EH (cell line): ENCODE data around the gene BPIFB3.
"Not testable (repeated sequence)": the region's sequence is repeated elsewhere in the genome, so short reads cannot be mapped to it uniquely, and the experiment has no call there.

Experiments used
- DNase-seq: peaks from one replicate; pipeline ENCODE4 v3.0.0-alpha.2; 2015; ENCODE audit warnings: low read depth

BPIFB3 gene

DNA sequence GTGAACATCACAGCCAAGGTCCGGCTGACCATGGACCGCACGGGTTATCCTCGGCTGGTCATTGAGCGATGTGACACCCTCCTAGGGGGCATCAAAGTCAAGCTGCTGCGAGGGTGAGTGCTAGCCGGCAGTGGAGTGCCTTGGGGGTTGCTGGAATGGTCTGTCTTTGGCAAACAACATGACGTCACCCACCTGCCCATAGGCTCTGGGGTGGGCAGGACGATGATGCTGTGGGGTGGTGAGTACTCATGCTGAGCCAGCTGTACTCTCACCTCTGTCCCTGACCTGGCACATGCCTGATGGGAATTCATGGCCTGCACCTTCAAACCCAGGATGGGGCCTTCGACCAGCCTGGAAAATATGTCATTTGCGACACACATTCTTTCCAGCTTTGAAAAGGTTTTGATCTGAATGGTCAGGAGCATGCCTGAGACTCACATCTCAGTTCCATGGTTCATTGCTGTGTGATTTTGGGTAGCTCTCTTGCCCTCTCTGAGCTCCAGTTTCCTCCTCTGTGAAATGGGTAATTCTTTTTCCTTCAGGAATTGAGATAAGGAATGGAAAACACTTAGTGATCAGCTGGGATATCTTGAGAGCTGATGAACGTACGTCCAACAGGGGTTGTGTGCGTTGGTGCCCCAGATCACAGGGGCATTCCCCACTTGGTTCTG, 32.5 kb downstream of the BPIFB3 start:
- DNase-seq = no peak

DNA sequence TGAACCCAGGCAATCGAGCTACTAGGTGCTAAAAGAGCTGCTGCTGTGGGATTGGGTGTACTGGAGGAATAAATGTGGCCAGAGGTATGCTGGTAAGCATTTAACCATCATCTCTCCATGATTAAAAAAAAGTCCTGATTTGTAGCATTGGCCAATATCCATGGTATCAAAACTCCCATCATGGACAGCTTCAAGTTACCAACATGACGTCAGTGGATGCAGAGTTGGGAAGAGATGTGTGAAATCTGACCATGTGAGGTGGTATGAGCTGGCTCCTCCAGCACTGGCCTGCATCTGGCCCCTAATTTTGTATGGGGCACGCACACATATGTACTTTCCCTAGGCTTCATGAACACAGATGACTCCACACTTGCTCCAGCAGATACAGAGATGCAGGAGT, 37.4 kb downstream of the BPIFB3 start:
- DNase-seq = no peak

DNA sequence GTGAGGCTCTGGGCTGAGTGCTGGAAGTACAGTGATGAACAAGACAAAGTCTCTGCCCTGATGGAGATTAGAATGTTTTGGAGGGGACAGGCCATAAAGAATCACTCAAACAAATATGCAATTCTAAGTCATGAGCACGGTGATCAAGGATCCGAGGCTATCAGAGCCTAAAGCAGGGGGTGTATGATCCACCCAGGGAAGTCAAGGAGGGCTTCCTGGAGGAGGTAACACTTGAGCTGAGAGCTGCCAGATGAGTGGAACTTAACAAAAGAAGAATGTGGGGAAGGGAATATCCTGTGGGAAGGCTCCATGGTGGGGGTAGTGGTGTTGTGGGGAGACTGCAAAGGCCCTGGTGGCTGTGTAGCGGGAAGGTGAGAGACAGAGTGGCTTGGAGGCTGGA, 38.0 kb downstream of the BPIFB3 start:
- DNase-seq = no peak

DNA sequence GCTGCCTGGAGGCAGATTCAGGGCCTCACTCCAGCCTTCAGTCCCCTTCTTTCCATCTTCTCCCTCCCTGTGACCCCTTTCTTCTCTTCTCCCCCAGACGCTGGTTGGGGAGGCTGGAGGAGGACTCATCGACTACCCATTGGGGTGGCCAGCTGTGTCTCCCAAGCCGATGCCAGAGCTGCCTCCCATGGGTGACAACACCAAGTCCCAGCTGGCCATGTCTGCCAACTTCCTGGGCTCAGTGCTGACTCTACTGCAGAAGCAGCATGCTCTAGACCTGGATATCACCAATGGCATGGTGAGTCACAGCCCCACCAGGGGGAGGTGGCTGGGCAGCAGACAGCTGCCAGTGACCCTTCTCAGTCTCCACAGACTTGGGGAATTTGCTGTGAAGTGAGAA, 38.7 kb downstream of the BPIFB3 start:
- no peak for DNase-seq

DNA sequence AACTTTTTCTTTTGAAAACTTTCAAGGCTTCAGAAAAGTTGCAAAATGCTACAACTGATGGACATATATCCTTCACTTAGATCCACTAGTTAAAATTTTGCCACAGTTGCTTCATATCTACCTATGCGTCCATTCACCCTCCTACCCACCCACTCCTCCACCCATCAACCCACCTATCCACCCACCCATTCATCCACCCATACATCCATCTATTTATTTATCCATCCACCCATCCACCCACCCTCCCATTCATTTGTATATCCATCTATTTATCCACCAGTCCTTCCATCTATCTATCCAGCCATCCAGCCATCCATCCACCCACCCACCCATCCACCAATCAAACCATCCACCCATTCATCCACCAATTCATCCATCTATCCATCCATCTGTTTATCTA, 39.4 kb downstream of the BPIFB3 start:
- DNase-seq = no peak

DNA sequence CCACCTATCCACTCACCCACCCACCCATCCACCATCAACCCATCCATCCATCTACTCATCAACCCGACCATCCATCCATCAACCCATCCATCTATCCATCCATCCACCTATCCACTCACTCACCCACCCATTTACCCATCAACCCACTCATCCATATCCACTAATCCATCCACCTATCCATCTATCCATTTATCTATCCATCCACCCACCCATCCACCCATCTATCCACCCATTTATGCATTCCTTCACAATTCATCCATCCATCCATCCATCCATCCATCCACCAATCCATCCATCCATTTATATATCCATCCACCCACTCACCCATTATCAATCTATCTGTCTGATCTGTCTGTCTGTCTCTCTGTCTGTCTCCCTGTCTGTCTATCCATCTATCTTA, 39.9 kb downstream of the BPIFB3 start:
- no peak for DNase-seq

DNA sequence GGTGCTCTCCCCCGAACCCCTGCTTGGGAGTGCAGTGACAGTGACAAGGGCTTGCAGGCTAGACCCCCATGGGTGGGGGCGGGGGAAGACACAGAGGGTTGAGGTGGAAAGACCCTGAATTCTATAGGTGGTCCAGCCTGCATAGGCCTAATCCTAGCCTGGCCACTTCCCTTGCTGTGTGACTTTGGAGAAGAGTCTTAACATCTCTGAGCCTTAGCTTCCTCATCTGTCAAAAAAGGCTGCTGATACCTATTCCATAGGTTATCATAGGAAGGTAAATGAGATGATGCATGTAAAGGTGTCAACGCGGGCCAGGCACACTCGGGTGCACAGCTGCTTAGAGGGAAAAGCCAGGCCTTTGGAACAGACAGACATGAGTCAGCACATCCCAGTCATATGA, 41.5 kb downstream of the BPIFB3 start:
- DNase-seq = no peak

DNA sequence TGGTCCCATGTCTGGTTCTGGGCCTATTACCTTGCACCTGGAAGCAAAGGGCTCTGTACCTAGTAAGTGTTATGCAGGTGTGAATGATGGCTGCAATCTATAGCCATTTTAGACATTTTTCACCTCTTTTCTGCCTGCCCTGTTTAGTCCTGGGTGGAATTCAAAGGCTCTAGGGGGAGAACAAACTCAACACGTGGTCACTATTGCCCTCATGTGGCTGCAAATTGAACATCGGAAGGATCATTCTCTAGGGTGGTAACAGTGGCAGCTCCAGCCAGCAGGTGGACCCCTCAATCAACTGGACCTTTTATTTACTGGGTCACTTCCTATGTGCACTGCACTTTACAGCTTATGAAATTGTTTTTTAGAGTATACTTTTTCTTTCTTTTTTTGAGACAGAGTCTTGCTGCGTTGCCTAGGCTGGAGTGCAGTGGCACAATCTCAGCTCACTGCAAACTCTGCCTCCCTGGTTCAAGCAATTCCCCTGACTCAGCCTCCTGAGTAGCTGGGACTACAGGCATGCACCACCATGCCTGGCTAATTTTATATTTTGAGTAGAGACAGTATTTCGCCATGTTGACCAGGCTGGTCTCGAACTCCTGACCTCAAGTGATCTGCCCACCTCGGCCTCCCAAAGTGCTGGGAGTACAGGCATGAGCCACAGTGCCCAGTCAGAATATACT, 42.3 kb downstream of the BPIFB3 start:
- DNase-seq = peak; percentile 48

DNA sequence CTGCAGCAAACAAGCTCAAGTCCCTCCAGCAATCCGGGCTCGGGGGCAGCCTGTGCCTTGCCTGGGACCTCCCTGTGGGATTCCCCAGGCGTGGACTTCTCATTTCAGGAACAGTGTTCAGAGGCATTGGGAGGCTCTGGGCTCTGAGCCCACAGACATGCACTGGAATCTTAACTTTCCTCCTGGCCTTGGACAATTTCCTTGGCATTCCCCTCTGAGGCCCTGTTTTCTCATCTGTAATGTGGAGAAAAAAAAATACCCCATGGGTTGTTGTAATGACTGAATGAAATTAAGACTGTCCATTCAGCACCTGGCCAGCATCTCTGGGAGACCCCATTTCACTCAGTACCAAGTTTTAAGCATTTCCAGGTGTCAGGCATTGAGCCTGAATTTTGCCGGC, 43.3 kb downstream of the BPIFB3 start:
- DNase-seq = no peak

DNA sequence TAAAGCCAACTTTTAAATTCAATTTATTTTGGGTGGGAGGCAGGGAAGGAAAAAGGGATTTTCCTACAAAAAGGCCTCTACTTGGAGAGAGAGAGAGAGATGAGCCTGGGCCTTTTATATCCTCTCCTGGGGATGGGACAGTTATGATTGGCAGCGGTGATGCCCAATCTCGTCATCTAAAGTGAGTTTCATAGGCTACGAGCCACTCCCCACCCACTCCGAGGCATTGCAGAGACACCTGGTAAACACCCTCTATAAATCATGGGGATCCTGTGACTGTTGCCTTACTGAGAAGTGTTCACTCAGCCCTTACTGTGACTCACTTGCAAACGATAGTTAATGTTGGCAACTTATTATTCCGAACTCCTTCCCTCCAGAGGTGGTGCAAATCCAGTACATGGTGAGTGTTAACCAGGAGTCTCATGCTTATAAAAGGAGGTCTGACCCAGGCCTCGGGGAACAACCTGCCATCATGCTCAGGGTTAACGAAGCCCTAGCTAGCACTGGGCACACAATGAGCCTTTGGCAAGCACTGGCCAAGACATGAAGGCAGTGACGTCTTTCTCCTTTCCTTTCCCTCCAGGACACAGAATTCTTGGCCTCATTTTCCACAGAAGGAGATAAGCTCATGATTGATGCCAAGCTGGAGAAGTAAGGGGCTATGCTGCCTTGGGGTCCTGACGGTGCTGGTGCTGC, 46.3 kb downstream of the BPIFB3 start:
- no peak for DNase-seq

DNA sequence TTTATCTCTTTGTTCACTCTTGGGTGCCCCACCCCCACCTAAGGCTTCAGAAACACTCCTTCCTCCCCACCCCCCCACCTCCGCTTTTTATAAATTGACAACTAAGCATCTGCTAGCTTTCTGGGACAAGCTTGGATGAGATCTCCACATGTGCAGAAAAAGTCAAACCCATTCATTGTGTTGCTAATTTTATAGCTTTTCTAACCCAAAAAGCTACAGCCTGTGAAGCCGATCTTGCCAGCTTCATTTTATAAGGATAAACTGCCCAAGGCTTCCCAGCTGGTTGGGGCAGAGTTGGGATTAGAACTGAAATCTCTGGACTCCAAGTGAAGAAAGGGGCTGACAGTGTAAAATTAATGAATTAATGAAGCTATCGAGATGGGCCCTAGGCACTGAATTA, 49.9 kb downstream of the BPIFB3 start:
- no peak for DNase-seq

DNA sequence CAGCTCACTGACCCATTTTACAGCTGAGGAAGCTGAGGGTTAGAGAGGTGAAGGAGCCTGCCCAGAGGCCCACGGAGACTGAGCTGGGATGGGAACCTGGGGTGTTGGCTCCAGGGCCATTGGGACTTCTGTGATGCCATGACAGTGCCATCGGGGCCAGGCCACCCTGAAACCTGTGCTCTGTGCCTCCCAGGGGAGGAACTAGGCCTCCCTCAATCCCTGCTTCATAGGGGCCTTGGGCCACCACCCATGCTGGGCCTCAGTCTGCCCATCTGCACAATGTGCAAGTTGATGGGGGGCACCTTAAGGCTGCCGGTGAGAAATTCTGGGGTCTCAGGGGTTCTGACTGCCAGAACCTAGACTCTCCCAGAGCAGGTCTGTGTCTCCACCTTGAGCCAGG, 50.6 kb downstream of the BPIFB3 start:
- DNase-seq = no peak

DNA sequence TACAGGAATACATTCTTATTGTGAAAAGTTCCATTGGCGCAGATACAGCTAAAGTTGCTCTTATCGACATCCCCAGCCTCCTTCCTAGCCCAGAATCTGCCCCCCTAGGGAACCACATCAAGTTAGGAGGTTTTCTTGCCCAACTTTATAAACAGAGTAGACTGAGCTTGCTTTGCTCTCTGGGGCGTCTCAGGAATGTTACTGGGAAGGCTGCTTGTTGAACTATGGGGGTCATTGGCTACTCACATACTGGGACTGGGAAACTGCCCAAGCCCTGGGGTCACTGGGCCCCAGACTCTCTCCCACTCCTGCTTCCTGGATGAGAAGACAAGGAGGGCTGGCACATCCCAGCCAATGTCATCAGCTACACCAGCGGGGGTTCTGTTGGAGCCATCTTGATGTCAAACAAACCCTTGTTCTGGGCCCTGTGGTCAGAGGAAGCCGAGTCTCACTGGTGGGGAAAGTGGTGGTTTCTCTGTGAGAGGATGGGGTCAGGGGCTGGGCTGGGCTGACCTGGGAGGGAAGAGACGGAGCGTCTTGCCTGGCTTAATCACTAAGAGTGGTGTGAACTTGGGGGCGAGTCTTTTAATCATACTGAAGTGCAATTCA, 51.7 kb downstream of the BPIFB3 start:
- no peak for DNase-seq

DNA sequence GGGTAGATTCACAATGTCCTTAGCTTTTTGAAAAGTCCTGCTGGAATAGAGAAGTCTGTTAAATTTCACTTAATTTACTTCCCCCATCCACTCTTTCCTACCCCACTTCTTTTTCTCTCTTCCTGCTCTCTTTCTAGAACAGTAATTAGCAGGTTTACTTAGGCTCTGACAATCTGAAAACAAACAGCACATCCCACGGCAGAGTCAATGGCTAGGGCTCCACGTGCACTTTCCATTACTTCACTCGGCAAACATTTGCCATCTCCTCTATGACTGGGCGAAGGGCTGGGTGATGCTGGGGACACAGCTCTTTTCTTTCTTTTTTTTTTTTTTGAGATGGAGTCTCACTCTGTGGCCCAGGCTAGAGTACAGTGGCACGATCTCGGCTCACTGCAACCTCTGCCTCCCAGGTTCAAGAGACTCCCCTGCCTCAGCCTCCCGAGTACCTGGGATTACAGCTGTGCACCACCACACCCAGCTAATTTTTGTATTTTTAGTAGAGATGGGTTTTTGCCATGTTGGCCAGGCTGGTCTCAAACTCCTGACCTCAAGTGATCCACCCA, 52.4 kb downstream of the BPIFB3 start:
- not testable (repeated sequence) for DNase-seq

DNA sequence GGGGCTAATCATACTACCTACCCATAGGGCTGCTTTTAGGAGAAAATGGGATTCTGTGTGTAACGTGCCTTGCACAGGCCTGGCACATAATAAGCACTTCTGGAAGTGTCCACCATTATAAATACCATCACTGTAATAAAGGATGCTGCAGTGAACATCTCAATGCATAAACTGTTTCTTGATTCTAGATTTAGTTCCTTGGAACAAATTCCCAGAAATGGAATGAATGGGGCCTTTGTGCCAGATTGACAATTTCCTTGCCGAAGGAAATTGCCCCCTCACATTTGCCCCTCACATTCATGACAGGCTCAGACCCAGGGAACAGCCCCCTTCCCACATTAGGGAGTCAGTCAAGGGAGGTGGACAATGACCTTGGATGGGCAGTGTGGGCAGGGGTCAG, 55.0 kb downstream of the BPIFB3 start:
- no peak for DNase-seq

DNA sequence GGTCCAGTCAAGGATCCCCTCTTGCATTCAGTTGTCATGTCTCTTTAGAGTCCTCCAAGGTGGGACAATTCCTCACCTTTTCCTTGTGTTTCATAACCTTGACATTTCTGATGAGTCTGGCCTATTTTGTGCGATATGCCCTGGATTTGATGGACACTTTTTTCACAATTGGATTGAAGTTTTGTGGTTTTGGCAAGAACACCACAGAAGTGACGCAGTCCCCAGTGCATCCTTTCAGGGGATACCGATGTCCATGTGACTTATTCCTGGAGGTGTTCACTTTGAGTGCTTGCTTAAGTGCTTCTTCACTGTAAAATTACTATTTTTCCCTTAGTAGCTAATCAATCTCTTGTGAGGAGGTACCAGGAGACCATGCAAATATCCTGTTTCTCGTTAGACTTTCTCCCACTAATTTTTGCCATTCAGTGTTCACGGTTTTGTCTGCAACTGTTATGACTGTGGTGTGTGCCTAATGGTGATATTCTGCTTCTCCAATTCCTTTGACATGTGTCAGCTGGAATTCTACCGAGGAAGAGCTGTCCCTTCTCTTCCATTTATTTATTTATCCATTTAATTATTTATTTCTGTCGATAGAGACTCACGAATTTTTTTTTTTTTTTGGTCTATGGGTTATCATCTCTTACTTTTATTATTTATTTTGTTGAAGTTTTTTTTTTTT, 56.6 kb downstream of the BPIFB3 start:
- DNase-seq = peak; percentile 6

DNA sequence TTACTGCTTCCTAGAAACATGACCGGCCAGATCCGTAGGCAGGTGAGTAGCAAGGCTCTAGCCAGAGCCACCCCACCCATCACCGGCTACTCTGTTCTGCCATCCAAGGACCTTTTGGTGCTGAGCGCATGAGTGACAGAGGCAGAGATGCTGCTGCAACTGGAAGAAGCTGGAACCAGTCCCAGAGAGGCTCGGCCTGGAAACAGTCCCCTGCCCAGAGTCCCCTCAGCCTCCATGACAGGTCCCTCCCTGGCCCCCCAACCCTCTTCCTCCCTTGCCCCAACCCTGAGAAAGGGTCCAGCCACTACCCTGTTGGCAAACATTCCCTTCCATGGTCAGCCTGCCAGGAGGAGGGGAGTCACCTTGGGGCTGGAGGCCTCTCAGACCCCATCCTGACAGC, 57.6 kb downstream of the BPIFB3 start:
- DNase-seq = no peak

DNA sequence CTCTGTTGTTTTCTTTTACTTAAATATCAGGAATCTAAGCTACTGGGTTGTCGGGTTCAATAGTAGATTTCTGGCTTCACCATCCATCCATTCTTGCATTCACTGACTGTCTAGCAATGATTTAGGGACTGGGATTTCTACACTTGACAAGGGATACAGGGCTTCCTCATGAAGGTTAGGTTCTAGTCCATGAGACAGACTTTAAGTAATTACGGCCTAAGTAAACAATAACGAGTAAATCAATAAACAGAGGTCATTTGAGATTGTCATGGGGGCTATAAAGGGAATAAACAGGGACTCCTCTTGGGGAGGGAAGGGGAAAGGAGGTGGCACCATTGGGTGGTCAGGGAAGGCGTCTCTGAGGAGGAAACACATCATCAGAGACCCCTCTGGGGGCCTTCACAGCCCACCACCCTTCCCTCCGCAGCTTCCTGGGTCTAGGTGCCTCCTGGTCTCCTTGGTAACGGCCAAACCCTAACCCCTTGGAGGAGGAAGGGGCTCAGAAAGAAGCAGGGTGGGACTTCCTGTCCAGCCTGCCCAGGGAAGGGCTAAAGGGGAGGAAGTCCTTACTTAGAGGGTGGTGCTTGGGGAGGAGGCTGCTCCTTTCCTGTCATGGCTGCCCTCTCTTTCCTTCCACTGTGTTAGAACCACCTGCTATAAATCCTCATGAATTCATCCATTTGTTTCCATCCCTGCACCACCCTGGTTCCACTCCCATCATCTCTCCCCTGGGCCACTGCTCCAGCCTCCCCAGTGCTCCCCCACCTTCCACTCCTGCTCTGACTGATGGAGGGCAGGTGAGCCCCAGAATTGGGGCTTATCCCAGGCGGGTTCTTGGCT, 59.1 kb downstream of the BPIFB3 start:
- no peak for DNase-seq

DNA sequence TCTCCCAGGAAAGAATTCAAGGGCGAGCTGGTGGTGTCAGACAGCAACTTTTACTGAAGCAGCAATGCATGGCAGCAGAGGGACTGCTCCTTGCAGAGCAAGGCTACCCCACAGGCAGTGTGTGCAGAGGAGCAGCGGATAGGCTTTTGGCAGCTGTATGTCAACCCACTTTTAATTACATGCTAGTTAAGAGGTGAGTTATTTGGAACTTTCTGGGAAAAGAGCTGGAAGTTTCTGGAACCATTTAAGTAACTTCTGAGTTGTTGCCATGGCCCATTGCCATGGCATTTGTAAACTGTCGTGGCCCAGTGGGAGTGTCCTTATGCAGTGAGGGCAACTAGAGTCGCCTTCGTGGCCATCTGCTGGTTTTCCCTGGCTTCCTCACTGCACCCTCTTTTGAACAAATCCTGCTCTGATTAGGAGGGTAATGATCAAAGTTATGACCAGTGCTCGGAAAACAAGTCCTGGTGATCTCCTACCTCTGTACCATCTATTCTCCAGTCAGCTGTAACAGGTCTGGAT, 59.7 kb downstream of the BPIFB3 start:
- no peak for DNase-seq

DNA sequence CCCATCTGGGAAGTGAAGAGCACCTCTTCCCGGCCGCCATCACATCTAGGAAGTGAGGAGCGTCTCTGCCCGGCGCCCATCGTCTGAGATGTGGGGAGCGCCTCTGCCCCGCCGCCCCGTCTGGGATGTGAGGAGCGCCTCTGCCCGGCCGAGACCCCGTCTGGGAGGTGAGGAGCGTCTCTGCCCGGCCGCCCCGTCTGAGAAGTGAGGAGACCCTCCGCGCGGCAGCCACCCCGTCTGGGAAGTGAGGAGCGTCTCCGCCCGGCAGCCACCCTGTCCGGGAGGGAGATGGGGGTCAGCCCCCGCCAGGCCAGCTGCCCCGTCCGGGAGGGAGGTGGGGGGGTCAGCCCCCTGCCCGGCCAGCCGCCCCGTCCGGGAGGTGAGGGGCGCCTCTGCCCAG, 61.8 kb downstream of the BPIFB3 start:
- DNase-seq = not testable (repeated sequence)
